SK-N-SH (cell line): ENCODE results near the gene NTM.

ENCODE experiments used
- EZH2phosphoT487 ChIP-seq: fragments of 200-600 bp; sonication (generic); IDR thresholded peaks from 2 replicates; pipeline ENCODE4 v1.6.1; 2017; ENCODE audit warnings: low read depth, mixed run types, mild to moderate bottlenecking, antibody characterized with exemption, moderate library complexity, borderline replicate concordance
- GATA2 ChIP-seq: sonication (generic); formaldehyde crosslinking; IDR thresholded peaks from 2 replicates; pipeline ENCODE4 v1.5.0; 2020; ENCODE audit warnings: mild to moderate bottlenecking, missing genetic modification reagents
- POLR2AphosphoS5 ChIP-seq: IDR thresholded peaks from 2 replicates; pipeline ENCODE4 v1.6.1; 2012; ENCODE audit warnings: low read depth, low read length
- TAF1 ChIP-seq: IDR thresholded peaks from 2 replicates; pipeline ENCODE4 v1.6.1; 2012; ENCODE audit warnings: low read depth, mild to moderate bottlenecking, low read length, moderate library complexity, borderline replicate concordance
- TF ChIP-seq, protein P1 (sequence below): fragments of 150-350 bp; IDR thresholded peaks from 2 replicates; pipeline ENCODE4 v1.6.1; 2017; ENCODE audit warnings: antibody characterized with exemption, low read length, low read depth, borderline replicate concordance
- TF ChIP-seq, protein P2 (sequence below): IDR thresholded peaks from 2 replicates; pipeline ENCODE4 v1.4.0; 2012; ENCODE audit warnings: low read depth

DNA sequence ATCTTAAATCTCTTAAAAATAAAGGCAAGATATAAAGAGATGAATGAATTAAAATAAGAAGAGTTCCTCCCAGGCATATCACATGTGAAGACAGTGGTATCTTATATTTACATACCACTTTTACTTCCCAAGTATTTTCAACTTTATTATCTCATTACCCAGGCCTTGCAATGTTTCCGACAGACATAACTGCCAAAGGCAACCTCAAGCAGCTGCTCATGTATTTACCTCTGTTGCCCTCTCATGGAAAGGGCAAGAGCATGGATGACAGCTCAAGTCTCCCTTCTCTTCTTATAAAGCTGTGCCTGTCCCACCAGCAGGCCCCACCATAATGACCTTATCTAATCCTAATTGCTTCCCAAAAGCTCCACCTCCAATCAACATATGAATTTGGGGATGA is 894.2 kb downstream of the NTM start:
- TF ChIP-seq, protein P1, sequence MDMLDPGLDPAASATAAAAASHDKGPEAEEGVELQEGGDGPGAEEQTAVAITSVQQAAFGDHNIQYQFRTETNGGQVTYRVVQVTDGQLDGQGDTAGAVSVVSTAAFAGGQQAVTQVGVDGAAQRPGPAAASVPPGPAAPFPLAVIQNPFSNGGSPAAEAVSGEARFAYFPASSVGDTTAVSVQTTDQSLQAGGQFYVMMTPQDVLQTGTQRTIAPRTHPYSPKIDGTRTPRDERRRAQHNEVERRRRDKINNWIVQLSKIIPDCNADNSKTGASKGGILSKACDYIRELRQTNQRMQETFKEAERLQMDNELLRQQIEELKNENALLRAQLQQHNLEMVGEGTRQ = no peak
- TF ChIP-seq, protein P2, sequence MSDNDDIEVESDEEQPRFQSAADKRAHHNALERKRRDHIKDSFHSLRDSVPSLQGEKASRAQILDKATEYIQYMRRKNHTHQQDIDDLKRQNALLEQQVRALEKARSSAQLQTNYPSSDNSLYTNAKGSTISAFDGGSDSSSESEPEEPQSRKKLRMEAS = no peak
- TF ChIP-seq POLR2AphosphoS5 = no peak
- no peak for TF ChIP-seq TAF1
- no peak for TF ChIP-seq EZH2phosphoT487
- TF ChIP-seq GATA2 (CRISPR knock-in tag) = no peak
